Dermis lymphatic vessel endothelial cell (primary cell): ENCODE data around the gene HOXA5. TPM values are rescaled to one million over a fixed set of nuclear protein-coding genes. Genes with fewer than 3 reads are reported as not detected.

ENCODE experiments used
- total RNA-seq: library from RNA; depleted of rRNA; stranded (reverse); fragments of >200 nt; gene quantifications from 2 replicates; pipeline ENCODE4 v1.2.1, GENCODE V29; 2014

HOXA5 gene
- total RNA-seq, 1 donor from 2014 or later, result 2.3 TPM

Other genes starting within 250 kb of the HOXA5 start
- gene HOXA1, start 47.7 kb downstream of the HOXA5 start, total RNA-seq, result 0.43 and 0.65 TPM in 2 replicates
- 0.11 and 0.43 TPM in 2 replicates for gene HOXA2, start 41.0 kb downstream of the HOXA5 start, total RNA-seq
- 0.43 and 0.65 TPM in 2 replicates for gene HOXA4, start 12.9 kb downstream of the HOXA5 start, total RNA-seq
- gene HOXA6, start 4.1 kb upstream of the HOXA5 start, total RNA-seq, result 1.8 and 2.7 TPM in 2 replicates
- 2.8 and 5.4 TPM in 2 replicates for gene HOXA3, start 8.9 kb upstream of the HOXA5 start, total RNA-seq
- gene HOXA7, start 13.0 kb upstream of the HOXA5 start, total RNA-seq, result 1.4 and 2.5 TPM in 2 replicates
- 2.6 and 3.8 TPM in 2 replicates for gene HOXA9, start 21.9 kb upstream of the HOXA5 start, total RNA-seq
- gene HOXA10, start 30.6 kb upstream of the HOXA5 start, total RNA-seq, result 1.0 and 1.8 TPM in 2 replicates
- 0.09 and 0.11 TPM in 2 replicates for gene HOXA11, start 41.6 kb upstream of the HOXA5 start, total RNA-seq
- gene HOXA13, start 56.4 kb upstream of the HOXA5 start, total RNA-seq, result not detected in 2 replicates
- gene EVX1, start 99.1 kb upstream of the HOXA5 start, total RNA-seq, result not detected in 2 replicates